Upper lobe of left lung (tissue), 6 donors: Measurements from ENCODE around the gene MVK. TPM values are rescaled to one million over a fixed set of nuclear protein-coding genes. Genes with fewer than 3 reads are reported as not detected.

Experiments
- ATAC-seq, 2 donors: fragments of 200-7000 bp; cut with Tn5 transposase; one replicate each; pipeline ENCODE4 v1.9.1; 2022; ENCODE audit warnings: mild to moderate bottlenecking in 2 of 2, moderate library complexity in 2 of 2; ENCODE audit not compliant: low FRiP score in 2 of 2
- DNase-seq, 2 donors: peaks; one replicate each; pipeline ENCODE4 v3.0.0-alpha.2; 2019 to 2020
- H3K27ac ChIP-seq, 4 donors: fragments of 200-600 bp; sonication (generic); one replicate each; pipeline ENCODE4 v1.5.1; 2016 to 2019
- H3K27me3 ChIP-seq, 4 donors: fragments of 200-600 bp; sonication (generic); one replicate each; pipeline ENCODE4 v1.5.1; 2017 to 2019
- H3K36me3 ChIP-seq, 4 donors: fragments of 200-600 bp; sonication (generic); one replicate each; pipeline ENCODE4 v1.5.1; 2016 to 2019
- H3K4me1 ChIP-seq, 4 donors: fragments of 200-600 bp; sonication (generic); one replicate each; pipeline ENCODE4 v1.5.1; 2018 to 2019
- H3K4me3 ChIP-seq, 4 donors: fragments of 200-600 bp; sonication (generic); one replicate each; pipeline ENCODE4 v1.5.1; 2017 to 2019; ENCODE audit warnings: mild to moderate bottlenecking in 2 of 4, moderate library complexity in 1 of 4
- H3K9me3 ChIP-seq, 4 donors: fragments of 200-600 bp; sonication (generic); one replicate each; pipeline ENCODE4 v1.5.1; 2018 to 2019
- EP300 ChIP-seq, 4 donors: sonication (generic); formaldehyde crosslinking; IDR thresholded peaks; one replicate each; pipeline ENCODE4 v1.5.1; 2017; ENCODE audit warnings: antibody characterized with exemption in 4 of 4, control low read depth in 2 of 4
- POLR2A ChIP-seq, 4 donors: fragments of 450-650 bp; IDR thresholded peaks; one replicate each; pipeline ENCODE4 v1.5.1; 2016 to 2017; ENCODE audit warnings: antibody characterized with exemption in 4 of 4, mild to moderate bottlenecking in 2 of 4
- POLR2AphosphoS5 ChIP-seq, 2 donors: sonication (generic); formaldehyde crosslinking; IDR thresholded peaks; one replicate each; pipeline ENCODE4 v1.5.1; 2017; ENCODE audit warnings: antibody characterized with exemption in 2 of 2
- WGBS, 2 donors: methylation state at CpG; one replicate each; pipeline ENCODE4 v1.1.5; 2017 to 2018; 5-methylcytosine and 5-hydroxymethylcytosine counted together
- total RNA-seq, 6 donors: library from RNA; depleted of rRNA in 4 of 6; stranded (reverse); fragments of >200 nt in 4 of 6; gene quantifications; one replicate each; pipeline versions ENCODE4 v1.1.0 to v1.2.1, GENCODE V29; 2016 to 2021
- TF ChIP-seq, protein P1 (sequence below), 6 experiments: fragments of 450-650 bp in 4 of 6; fragments of 200-600 bp in 2 of 6; sonication (generic) in 2 of 6; IDR thresholded peaks; one replicate each; pipeline ENCODE4 v1.5.1; 2016 to 2019; ENCODE audit warnings: antibody characterized with exemption in 6 of 6
- donor health status: DM: no; HTN: no; CAD: no; lungs with moderate emphysema.
- donor health status: DM: no; HTN: yes; CAD: no; lungs with severe emphysema.

Gene MVK
- total RNA-seq, 6 donors from 2014 or later = 22.2 to 56.2 (median 41.5) TPM

DNA sequence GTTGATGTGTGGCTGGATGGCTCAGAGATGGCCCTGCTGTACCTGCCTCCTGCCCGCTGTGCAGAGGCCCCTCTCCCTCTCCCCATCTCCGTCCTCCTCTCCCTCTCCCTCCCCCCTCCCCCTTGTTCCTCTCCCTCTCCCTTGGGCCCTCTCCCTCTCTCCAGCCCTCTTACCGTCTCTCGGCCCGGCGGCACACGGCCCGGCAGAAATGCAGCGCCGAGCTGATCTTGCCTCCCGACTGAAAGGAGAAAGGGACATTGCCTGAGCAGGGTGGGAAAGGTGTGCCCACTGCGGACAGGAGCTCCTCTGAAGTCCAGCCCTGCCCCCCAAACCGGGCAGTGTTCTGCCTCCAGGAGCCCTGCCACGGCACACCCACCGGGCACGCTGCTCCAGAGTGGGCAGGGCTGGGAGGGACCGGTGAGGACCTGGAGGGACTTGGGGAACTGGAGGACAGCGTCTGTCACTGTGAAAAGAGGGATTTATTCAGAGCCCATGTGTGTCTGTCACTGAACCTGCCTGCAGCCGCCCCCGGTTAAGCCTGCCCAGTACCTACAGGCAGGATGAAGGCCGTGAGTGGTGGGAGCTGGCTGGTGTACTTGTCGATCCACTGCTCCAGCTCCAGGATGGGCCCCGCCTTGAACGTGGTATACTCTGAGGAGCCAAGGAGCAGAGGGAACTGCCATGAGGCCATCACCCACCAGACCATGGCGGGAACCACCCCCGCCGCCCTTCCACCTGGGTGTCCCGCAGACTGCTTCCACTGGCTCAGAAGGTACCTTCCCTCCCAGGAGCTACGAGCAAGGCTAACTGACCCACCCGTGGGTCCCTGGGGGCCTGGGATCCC, 12.5 kb upstream of the MVK start:
- H3K36me3 ChIP-seq = peaks cover under 1 to 55% (median 29%) of the 10 kb centered on the region in 4 donors
- TF ChIP-seq EP300 (IDR thresholded peaks at IDR 0.05) = no peak
- TF ChIP-seq, protein P1, sequence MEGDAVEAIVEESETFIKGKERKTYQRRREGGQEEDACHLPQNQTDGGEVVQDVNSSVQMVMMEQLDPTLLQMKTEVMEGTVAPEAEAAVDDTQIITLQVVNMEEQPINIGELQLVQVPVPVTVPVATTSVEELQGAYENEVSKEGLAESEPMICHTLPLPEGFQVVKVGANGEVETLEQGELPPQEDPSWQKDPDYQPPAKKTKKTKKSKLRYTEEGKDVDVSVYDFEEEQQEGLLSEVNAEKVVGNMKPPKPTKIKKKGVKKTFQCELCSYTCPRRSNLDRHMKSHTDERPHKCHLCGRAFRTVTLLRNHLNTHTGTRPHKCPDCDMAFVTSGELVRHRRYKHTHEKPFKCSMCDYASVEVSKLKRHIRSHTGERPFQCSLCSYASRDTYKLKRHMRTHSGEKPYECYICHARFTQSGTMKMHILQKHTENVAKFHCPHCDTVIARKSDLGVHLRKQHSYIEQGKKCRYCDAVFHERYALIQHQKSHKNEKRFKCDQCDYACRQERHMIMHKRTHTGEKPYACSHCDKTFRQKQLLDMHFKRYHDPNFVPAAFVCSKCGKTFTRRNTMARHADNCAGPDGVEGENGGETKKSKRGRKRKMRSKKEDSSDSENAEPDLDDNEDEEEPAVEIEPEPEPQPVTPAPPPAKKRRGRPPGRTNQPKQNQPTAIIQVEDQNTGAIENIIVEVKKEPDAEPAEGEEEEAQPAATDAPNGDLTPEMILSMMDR (IDR thresholded peaks at IDR 0.05) = no peak
- TF ChIP-seq POLR2A (IDR thresholded peaks at IDR 0.05) = no peak
- TF ChIP-seq POLR2AphosphoS5 (IDR thresholded peaks at IDR 0.05) = no peak
- no peak for ATAC-seq
- 91 to 93% methylated on average over 10 to 26 of the region's 30 CpGs for WGBS, 2 donors
- no peak overlapping the region for H3K4me3 ChIP-seq
- H3K27ac ChIP-seq = no peak overlapping the region
- no peaks in the 10 kb centered on the region for H3K4me1 ChIP-seq
- H3K27me3 ChIP-seq = no peaks in the 10 kb centered on the region
- peak in 1 of 2 donors; percentile 68 for DNase-seq
- H3K9me3 ChIP-seq = peaks cover 0 to 3% (median 0%) of the 10 kb centered on the region in 4 donors

DNA sequence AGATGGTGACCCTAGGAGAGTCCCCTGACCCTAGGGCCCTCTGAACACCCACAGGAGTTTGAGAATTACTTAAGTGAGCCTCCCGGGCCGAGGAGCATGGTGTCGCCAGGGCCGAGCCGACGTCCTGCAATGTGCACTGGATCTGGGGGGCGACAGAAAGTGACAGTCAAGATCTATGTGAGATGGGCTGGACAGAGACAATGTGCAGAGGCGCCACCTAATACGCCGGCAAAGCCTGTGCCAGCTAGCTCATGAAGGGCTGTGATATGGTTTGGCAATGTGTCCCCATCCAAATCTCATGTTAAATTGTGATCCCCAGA, 11.9 kb upstream of the MVK start:
- no peak for TF ChIP-seq POLR2AphosphoS5 (IDR thresholded peaks at IDR 0.05)
- TF ChIP-seq, protein P1 (IDR thresholded peaks at IDR 0.05) = no peak
- TF ChIP-seq POLR2A (IDR thresholded peaks at IDR 0.05) = no peak
- TF ChIP-seq EP300 (IDR thresholded peaks at IDR 0.05) = no peak
- H3K36me3 ChIP-seq = peaks cover 2 to 60% (median 32%) of the 10 kb centered on the region in 4 donors
- ATAC-seq (no peak), DNase-seq (no peak)
- no peak overlapping the region for H3K4me3 ChIP-seq
- peaks cover 0 to 3% (median 0%) of the 10 kb centered on the region in 4 donors for H3K9me3 ChIP-seq
- H3K27me3 ChIP-seq = no peaks in the 10 kb centered on the region
- 94 to 96% methylated on average over 9 to 10 of the region's 10 CpGs for WGBS, 2 donors
- H3K4me1 ChIP-seq = no peaks in the 10 kb centered on the region
- H3K27ac ChIP-seq = no peak overlapping the region

DNA sequence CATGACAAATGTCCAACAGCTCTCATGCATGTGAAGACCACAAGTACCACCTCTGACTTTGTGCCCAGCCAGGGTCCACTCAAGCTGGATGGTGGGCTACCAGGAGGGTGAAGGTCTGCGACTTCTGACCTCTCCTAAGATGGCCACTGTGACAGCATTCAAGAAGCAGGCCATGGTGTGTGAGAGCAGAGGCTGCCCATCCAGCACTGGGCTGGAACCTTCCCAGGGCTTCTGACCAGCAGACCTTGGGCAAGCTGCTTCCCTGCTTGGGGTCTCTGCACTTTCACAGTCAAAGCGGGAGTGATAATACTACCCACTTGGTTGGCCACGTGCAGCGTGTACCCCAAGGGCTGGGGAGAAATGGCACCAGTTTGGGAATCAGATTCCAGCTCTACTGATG, 10.7 kb upstream of the MVK start:
- TF ChIP-seq, protein P1 (IDR thresholded peaks at IDR 0.05) = no peak
- TF ChIP-seq POLR2A (IDR thresholded peaks at IDR 0.05) (no peak), POLR2AphosphoS5 (IDR thresholded peaks at IDR 0.05) (no peak), EP300 (IDR thresholded peaks at IDR 0.05) (no peak)
- peaks cover 4 to 69% (median 38%) of the 10 kb centered on the region in 4 donors for H3K36me3 ChIP-seq
- DNase-seq (no peak), ATAC-seq (no peak)
- H3K4me3 ChIP-seq = no peak overlapping the region
- 99% methylated on average over 4 of the region's 4 CpGs; no CpG with 5 or more reads in 1 of the 2 donors for WGBS, 2 donors
- peaks cover 0 to 3% (median 0%) of the 10 kb centered on the region in 4 donors for H3K9me3 ChIP-seq
- no peaks in the 10 kb centered on the region for H3K4me1 ChIP-seq
- H3K27me3 ChIP-seq = no peaks in the 10 kb centered on the region
- no peak overlapping the region for H3K27ac ChIP-seq

DNA sequence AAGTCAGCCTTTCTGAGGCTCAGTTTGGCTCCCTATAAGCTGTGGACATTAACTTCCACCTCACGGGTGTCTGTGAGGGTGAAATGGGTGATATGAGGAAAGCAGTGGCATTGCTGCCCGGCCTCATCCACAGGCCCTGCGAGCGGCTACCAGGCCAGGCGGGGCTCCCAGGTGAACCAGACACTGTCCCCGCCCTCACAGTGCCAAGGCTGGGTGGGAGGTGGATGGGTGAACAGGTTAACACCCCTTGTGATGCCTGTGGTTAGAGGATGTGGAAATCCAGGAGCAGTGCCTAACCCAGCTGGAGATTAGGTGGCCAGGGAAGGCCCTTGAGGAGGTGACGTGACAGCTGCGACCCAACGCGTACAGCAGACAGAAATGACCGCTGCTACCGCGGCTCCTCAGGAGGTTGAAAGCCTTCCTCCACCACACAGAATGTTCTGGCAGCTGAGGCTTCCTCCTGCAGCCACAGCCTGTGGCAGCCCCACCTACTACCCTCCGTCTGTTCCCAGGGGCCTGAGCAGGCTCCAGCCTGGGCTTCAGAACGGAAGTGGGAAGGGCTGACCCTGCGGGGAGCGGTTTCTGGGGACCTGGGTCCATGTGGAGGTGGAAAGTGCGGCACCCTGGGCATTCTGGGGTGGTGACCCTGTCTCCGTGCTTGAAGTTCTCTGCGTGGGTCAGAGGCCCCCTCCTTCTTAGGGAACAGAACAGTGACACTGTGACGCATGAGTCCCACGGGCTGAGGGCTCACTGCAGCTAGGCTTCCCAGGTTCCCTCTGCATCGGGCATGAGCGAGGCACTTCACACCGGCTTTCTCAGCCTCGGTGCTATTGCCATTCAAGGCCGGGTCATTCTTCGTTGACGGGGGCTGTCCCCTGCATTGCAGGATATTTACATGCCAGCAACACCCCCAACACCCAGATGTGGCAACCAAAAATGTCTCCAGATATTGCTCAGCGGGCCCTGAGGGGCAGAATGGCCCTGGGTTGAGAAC, 10.0 kb upstream of the MVK start:
- H3K4me1 ChIP-seq = no peaks in the 10 kb centered on the region
- no peak overlapping the region for H3K4me3 ChIP-seq
- H3K9me3 ChIP-seq = peaks cover 0 to 3% (median 0%) of the 10 kb centered on the region in 4 donors
- no peak for ATAC-seq
- H3K36me3 ChIP-seq = peaks cover 10 to 73% (median 42%) of the 10 kb centered on the region in 4 donors
- no peak for TF ChIP-seq POLR2A (IDR thresholded peaks at IDR 0.05)
- TF ChIP-seq, protein P1 (IDR thresholded peaks at IDR 0.05) = no peak
- no peak for TF ChIP-seq POLR2AphosphoS5 (IDR thresholded peaks at IDR 0.05)
- TF ChIP-seq EP300 (IDR thresholded peaks at IDR 0.05) = no peak
- H3K27ac ChIP-seq = no peak overlapping the region
- WGBS, 2 donors = 93 to 95% methylated on average over 21 to 30 of the region's 30 CpGs
- DNase-seq = no peak
- H3K27me3 ChIP-seq = no peaks in the 10 kb centered on the region
